ENCODE data around the gene SRXN1.

The SRXN1 gene

DNA sequence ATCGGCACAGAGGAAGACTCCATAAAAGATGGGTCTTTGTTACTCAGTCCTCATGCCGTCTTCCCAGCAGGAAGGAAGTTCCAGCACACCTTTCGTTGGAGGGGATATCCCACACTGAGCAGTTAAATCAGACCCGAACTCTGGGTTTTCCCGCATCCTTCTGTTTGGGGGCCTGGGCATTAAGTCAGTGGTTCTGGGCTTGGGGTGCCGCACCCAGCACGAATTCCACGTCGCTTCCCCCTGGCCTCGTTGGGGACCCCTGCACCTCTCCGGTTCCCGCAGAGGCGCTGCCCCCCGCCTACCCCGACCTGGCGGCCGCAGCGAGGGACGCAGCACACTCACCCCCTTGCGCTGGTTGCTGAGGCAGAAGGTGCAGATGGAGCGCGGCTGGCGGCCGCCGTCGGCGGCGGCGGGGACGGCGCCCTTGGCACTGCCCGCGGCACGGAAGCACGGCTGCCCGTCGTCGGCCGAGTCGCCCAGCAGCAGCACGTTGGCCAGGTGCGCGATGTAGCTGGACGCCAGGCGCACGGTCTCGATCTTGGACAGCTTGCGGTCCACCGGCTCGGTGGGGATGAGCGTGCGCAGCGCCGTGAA lies 43.5 kb downstream of the SRXN1 start:
- in situ Hi-C loops (cut with HindIII; ENCODE audit: low sequenced_read_pairs), result loop anchor here (25.0 kb wide), 1 partner anchor 103 kb away; no protein-coding TSS in a partner anchor

DNA sequence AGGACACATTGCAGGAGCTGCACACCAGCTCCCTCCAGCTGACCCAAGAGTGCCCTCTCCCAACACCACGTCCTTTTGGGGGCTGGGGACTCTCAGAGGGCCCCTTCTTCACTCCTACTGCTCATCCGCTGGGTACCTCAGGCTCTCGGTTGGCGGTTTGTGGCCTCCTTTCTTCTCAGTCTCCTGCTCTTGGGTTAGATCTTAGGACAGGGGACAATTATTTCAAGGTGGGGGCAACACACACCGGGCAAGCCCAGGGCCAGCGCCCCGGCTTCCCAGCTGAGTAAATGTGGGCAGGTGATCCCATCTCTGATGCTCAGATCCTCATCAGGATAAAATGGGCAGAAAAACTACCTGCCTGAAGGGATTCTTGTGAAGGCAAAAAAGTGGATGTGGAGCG lies 44.0 kb downstream of the SRXN1 start:
- in situ Hi-C loops (cut with HindIII; ENCODE audit: low sequenced_read_pairs), result loop anchor here (25.0 kb wide), 1 partner anchor 103 kb away; no protein-coding TSS in a partner anchor

DNA sequence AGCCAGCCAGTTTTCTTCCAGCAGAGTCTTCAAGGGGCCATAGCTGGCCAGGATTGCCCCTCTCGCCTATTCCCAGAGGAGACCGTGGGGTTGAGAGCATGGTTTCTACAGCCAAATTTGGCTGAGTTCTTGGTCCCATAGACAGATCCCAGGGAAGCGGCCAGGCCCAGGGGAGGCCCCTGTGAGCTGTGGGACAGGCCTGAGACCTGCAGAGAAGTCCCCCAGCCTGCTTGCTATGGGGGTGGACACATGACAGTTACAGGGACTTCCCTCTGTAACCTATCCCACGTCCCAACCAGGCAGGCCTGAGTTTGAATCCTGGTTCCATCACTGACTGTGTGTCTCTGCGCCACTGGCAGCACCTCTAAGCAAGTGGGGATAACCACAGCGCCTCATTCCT lies 45.5 kb downstream of the SRXN1 start:
- in situ Hi-C loops (cut with HindIII; ENCODE audit: low sequenced_read_pairs), result loop anchor here (25.0 kb wide), 1 partner anchor 105 kb away; no protein-coding TSS in a partner anchor

DNA sequence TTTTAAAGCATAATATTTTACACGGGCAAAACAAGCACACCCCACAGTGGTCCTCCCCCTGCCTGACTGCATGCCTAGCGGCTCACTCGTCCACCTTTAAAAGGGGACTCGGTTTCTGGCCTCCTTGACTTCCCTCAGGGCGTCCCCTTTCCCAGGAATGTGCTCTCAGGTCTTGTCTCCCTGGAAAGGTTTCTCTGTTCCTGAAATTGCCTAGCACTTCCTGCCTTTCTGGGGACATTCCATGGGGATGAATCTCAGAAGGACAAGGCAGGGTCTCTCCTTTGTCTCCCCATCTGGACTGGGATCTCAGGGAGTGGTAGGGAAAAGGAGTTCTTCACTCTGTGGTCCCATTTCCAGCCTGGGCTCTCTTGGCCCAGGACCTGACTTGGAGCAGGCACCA lies 47.8 kb downstream of the SRXN1 start:
- in situ Hi-C loops (cut with HindIII; ENCODE audit: low sequenced_read_pairs), result loop anchor here (25.0 kb wide), 1 partner anchor 107 kb away; no protein-coding TSS in a partner anchor

GRCh38 chr20:603116-603640 lies 49.8 kb downstream of the SRXN1 start:
- in situ Hi-C loops (cut with HindIII; ENCODE audit: low sequenced_read_pairs), result loop anchor here (25.0 kb wide), 1 partner anchor 109 kb away; no protein-coding TSS in a partner anchor

DNA sequence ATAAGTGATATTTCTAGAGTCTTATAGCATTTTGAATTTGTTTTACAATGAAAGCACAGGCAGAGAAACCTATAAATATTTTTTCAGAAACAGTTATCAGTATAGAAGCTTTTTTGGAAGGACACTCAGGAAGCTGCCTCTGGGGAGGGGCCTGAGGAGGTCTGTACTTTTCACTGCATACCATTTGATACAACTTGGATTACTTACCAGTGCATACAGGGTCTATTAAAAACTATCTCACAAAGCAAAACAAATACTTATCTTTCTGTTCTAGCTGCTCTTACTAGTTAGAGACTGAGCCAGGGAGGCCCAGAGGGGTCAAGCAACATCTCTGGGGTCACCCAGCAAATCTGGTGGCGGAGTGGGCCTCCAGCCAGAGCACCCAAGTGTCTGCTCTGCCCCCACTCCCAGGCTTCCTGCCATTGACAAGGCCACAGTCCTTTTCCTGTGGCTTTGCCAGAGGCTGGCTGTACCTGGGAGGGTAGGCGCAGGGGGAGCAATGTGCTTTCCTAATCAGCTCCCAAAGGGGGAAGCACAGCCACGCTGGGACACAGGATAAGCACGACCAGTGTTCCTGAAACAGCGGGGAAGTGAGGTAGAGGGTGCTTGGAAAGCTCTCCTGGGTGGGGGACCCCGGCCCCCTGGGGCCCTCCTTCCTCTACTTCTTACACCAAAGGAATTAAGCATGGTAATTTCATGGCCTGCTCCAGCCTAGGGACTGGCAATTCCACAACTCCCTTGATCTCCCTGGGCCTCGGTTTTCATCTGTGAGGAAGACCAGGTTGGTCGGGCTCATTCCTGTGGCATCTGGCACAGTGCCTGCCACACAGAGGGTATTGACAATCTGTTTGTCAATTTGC lies 50.7 kb downstream of the SRXN1 start:
- in situ Hi-C loops (cut with HindIII; ENCODE audit: low sequenced_read_pairs), result loop anchor here (25.0 kb wide), 1 partner anchor 110 kb away; no protein-coding TSS in a partner anchor

GRCh38 chr20:600736-601135 lies 52.3 kb downstream of the SRXN1 start:
- in situ Hi-C loops (cut with HindIII; ENCODE audit: low sequenced_read_pairs), result loop anchor here (25.0 kb wide), 1 partner anchor 112 kb away; no protein-coding TSS in a partner anchor

GRCh38 chr20:600141-600540 lies 52.9 kb downstream of the SRXN1 start:
- in situ Hi-C loops (cut with HindIII; ENCODE audit: low sequenced_read_pairs), result loop anchor here (25.0 kb wide), 1 partner anchor 112 kb away; no protein-coding TSS in a partner anchor

- in situ Hi-C loops (cut with HindIII; ENCODE audit: low sequenced_read_pairs), result no loop called here
Observed at GRCh38 chr20:598133-598850, 54.7 kb downstream of the SRXN1 start.

DNA sequence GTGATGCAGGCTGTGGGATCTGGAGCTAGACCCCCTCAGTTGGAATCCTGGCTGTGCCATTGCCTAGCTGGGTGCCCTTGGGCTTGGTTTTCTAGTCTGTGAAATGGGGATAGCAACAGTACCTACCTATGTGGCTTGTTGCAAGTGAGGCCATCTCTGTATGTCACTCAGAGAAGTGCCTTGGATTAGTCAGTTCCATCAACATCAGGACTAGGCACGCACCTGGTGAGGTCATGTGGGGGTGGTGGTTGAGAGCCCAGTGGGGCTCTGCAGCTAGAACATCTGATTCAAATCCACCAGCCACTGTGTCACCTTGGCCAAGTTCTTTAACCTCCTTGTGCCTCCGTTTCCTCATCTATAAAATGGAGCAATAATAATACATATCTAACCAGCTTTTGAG lies 55.4 kb downstream of the SRXN1 start:
- in situ Hi-C loops (cut with HindIII; ENCODE audit: low sequenced_read_pairs), result no loop called here

All from DLD1 (cell line).